Superior temporal gyrus (tissue), 1 donor: ENCODE data around the gene SASH1.
"Not testable (repeated sequence)": the region's sequence is repeated elsewhere in the genome, so short reads cannot be mapped to it uniquely, and the experiment has no call there.

ENCODE experiments used
- DNase-seq: peaks from one replicate; pipeline ENCODE4 v3.0.0-alpha.2; 2016; ENCODE audit errors: extremely low spot score

Gene SASH1

GRCh38 chr6:148578837-148579565, 236.4 kb downstream of the SASH1 start:
- DNase-seq = no peak

- no peak for DNase-seq
Observed at GRCh38 chr6:148580442-148580841, 237.8 kb downstream of the SASH1 start.

GRCh38 chr6:148583631-148584030, 241.0 kb downstream of the SASH1 start:
- no peak for DNase-seq

GRCh38 chr6:148585641-148586040, 243.0 kb downstream of the SASH1 start:
- not testable (repeated sequence) for DNase-seq

- no peak for DNase-seq
Observed at GRCh38 chr6:148590883-148591282, 248.2 kb downstream of the SASH1 start.

GRCh38 chr6:148591656-148592055, 249.0 kb downstream of the SASH1 start:
- no peak for DNase-seq

GRCh38 chr6:148593130-148593812, 250.6 kb downstream of the SASH1 start:
- no peak for DNase-seq

- DNase-seq = no peak
Observed at GRCh38 chr6:148593813-148594170, 251.2 kb downstream of the SASH1 start.

- DNase-seq = no peak
Observed at GRCh38 chr6:148595550-148595949, 252.9 kb downstream of the SASH1 start.

GRCh38 chr6:148596891-148597455, 254.3 kb downstream of the SASH1 start:
- DNase-seq = no peak

- DNase-seq = no peak
Observed at GRCh38 chr6:148598724-148599123, 256.1 kb downstream of the SASH1 start.

- no peak for DNase-seq
Observed at GRCh38 chr6:148599967-148600426, 257.4 kb downstream of the SASH1 start.
